Measurements from ENCODE around the gene MFAP5. TPM values are rescaled to one million over a fixed set of nuclear protein-coding genes. Genes with fewer than 3 reads are reported as not detected.
"Not testable (repeated sequence)": the region's sequence is repeated elsewhere in the genome, so short reads cannot be mapped to it uniquely, and the experiment has no call there.

Gene MFAP5
- total RNA-seq, 1 experiment from 2014 or later = not detected

DNA sequence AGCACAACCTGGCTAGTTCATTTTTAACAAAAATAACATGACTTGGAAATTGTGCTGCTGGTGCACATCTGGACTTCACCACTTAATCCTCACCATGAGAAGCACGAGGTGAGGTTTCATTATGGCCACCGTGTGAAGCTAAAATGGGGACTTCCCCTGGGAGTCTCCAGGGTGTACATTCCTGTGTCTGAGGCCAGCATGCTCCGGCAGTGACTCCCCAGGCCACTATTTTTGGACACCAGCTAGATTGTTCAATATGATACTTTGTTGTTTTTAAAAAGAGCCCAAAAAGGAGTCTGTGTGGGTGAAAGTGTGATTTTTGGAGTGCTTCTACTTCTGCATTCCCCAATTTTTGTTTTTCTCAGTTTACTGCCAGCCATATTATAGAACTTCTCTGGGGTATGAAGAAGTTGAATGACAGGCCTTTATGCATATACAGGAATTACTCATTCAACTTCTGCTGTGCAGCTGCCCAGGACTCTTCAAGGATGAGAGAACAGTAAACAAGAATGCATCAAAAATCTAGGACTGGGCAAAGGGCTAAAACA, 33.1 kb downstream of the MFAP5 start:
- no peak for DNase-seq (ENCODE audit: low spot score)

DNA sequence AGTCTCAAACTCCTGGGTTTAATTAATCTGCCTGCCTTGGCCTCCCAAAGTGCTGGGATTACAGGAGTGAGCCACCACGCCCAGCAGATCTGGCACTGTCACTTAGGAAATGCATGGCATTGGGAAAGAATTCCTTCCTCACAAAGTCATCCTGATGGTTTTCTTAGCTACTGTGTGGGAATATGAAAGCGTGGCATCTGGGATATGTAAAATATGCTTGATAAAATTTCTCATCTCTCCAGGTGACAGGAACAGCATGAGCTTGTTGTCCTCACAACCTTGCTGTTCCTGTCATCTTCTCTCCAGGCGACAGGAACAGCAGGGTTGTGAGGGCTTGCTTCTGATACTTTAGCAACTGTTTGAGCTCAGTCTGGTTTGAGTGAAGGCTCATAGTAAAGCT, 33.9 kb downstream of the MFAP5 start:
- DNase-seq (ENCODE audit: low spot score) = no peak

DNA sequence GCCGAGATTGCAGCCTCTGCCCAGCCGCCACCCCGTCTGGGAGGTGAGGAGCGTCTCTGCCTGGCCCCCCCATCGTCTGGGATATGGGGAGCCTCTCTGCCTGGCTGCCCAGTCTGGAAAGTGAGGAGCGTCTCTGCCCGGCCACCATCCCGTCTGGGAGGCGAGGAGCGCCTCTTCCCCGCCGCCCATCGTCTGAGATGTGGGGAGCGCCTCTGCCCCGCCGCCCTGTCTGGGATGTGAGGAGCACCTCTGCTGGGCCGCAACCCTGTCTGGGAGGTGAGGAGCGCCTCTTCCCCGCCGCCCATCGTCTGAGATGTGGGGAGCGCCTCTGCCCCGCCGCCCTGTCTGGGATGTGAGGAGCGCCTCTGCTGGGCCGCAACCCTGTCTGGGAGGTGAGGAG, 37.9 kb downstream of the MFAP5 start:
- not testable (repeated sequence) for DNase-seq (ENCODE audit: low spot score)

DNA sequence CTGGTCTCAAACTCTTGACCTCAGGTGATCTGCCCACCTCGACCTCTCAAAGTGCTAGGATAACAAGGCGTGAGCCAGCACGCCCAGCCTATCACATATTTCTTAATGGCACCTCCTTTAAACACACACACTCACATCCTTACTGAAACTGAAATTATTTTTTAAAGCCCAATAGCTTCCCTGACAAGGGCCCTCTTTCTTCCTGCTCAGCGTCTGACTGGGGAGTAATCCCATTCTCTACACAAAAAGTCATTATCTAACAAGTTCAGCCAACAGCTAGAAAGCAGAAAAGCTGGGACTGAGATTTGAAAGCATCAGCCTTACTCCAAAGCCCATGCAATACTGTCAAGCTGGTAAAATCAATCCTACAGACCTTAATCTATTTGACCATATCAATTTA, 40.0 kb downstream of the MFAP5 start:
- no peak for DNase-seq (ENCODE audit: low spot score)

DNA sequence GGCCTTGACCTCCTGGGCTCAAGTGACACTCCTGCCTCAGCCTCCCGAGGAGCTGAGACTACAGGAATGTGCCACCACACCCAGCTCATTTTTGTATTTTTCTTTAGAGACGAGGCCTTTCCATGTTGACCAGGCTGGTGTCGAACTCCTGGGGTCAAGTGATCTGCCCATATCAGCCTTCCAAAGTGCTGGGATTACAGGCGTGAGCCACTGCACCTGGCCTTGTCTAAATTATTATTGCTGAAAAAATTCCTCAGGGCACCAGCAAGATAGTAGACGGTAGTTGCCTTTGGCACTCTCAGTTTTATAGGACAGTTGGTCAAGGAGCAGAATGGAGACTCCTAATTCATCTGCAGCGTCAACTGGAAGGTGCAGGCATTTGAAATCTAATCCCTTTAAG, 47.4 kb downstream of the MFAP5 start:
- no peak for DNase-seq (ENCODE audit: low spot score)

DNA sequence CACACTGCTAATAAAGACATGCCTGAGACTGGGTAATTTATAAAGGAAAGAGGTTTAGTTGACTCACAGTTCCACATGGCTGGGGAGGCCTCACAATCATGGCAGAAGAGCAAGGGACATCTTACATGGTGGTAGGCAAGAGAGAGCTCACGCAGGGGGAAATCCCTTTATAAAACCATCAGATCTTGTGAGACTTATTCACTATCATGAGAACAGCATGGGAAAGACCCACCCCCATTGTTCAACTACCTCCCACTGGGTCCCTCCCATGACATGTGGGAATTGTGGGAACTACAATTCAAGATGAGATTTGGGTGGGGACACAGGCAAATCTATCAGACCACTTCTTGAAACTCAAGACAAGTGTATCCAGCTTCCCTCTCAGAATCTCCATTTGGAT, 48.7 kb downstream of the MFAP5 start:
- not testable (repeated sequence) for DNase-seq (ENCODE audit: low spot score)

DNA sequence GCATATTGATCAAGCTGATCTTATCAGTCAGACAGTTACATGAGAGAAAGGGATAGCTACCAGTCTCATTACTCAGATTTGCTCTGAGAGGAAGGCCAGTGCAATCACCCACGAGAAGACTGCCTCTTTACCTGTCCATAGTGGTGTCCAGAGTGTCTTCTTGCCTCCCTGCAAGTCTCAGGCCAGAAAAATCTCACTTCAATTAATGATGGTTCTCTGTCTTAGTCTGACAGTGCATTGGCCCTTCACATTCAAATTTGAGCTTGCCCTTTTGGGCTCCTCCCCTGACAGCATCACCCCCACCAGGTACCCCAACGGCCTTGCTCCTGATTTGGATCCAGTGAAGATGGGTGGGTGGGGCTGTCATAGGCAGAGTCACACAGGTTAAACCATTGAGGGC, 50.0 kb downstream of the MFAP5 start, which contains the start of gene AICDA:
TSS of gene AICDA (minus strand) at position 231 of the 400 bp plus-strand sequence. CDS start at position 139, 92 bp downstream.
- no peak for DNase-seq (ENCODE audit: low spot score)

DNA sequence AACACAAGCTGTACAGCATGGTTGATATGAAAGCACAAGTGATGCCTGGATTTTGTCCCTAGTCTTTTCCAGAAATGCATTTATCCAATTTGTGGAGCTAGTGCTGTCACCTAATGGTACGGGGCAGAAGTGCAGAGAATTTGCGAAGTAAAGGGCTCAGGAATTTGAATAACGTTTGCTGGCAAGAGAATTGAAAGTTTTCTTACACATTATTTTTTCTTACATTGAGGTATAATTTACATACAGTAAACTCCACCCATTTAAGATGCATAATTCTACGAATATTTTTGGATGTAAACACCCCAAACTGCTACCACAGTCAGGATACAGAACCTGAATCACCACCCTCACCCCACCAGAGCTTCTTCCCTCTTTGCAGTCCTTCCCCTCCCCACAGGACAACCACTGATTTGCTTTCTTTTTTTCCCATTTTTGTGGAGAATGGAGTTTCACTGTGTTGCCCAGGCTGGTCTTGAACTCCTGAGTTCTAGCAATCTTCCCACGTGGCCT, 53.5 kb downstream of the MFAP5 start:
- DNase-seq (ENCODE audit: low spot score) = peak; percentile 22

DNA sequence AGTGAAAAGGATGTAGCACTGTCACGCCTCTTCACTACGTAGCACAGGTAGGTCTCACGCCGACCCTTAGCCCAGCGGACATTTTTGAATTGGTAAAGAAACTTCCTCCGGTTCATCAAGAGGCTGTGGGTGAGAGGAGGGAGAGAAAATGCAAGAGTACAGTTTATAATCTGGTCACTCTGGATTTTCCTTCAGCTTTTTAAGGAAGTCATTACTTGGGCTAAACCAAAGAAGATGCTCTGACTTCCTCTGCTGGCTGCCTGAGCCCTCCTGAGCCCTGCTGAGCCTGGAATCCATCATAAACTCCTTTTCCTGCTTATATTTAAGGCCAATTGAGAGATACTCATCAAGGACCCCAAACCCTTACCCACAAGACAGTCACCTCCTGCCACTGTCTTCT, 55.7 kb downstream of the MFAP5 start:
- no peak for DNase-seq (ENCODE audit: low spot score)

DNA sequence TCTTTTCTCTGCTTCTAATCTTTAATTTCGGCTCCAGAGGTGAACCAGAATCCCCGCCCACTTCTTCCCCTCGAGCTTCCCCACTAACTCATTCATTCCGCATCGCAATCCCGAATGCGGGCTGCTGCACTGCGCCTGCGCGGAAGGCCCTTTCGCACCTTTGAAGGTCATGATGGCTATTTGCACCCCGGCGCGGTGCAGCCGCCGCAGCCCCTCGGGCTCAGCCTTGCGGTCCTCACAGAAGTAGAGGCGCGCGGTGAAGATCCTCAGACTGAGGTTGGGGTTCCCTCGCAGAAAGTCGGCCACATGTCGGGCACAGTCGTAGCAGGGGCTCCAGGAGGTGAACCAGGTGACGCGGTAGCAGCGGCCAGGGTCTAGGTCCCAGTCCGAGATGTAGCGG, 57.6 kb downstream of the MFAP5 start:
- DNase-seq (ENCODE audit: low spot score) = no peak

DNA sequence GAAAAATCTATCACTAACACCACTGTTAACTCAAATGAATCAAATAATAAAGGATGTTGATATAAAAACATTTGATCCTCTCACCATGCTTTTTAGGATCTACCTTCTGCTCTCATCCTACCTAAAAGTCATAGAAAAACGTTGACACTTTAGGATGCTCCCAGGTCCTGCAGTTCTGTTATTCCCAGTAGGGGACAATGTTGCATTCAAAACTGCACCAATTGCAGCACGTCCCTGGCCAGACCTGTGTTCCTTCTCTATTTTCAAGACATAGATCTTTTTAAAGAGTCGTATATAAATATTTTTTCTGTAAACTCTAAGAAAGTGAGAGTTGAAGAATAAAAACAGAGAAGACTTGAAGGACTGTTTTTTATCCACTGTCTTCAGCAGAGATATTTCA, 58.8 kb downstream of the MFAP5 start:
- no peak for DNase-seq (ENCODE audit: low spot score)

DNA sequence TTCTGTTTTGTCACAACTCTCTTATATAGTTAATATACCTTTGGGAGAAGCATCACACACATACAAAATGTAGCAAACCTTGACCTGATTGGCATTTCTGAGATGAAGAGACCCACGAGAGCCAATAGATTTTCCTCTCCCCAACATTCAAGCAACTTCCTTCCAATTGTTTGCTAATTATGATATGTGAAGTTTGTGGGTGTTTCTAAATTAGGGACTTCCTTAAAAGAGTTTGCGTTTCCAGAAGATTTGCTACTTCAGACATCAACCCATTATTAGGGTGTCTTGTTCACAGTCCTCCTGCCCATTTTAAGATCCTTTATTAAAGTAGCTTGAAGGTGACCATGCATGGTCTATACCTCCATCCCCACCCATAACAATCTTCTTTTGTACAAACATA, 59.3 kb downstream of the MFAP5 start:
- DNase-seq (ENCODE audit: low spot score) = no peak

DNA sequence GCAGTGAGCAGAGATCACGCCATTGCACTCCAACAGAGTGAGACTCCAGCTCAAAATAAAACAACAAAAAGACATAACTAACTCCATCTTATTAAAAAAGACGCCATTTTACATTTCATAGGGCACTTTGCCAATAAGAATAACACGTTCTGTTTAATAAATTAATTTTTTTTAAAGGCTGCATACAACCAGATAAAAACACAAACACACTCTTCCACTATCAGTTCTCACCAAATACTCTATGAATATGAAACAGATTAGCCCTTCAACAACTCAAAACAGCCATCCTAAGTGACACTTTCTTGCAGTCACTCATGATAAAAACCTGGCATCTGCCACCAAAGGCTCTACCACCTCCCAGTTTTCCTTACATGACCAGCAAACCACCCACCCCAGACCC, 66.1 kb downstream of the MFAP5 start:
- DNase-seq (ENCODE audit: low spot score) = no peak

Small RNA genes within 50 kb of the gene (small RNA-seq; reads per million reads assigned to genes)
- gene RF00564 = not detected

Other genes starting within 250 kb of the MFAP5 start
- not detected in 2 replicates for gene CLEC6A, start 206.9 kb downstream of the MFAP5 start, total RNA-seq (2014; rRNA removed; shearing (Covaris generic))
- not detected in 2 replicates for gene CLEC4D, start 149.3 kb downstream of the MFAP5 start, total RNA-seq (2014; rRNA removed; shearing (Covaris generic))
- gene CLEC4E, start 121.9 kb downstream of the MFAP5 start, total RNA-seq (2014; rRNA removed; shearing (Covaris generic)) = not detected in 2 replicates
- gene AICDA, start 50.0 kb downstream of the MFAP5 start, total RNA-seq (2014; rRNA removed; shearing (Covaris generic)) = not detected in 2 replicates
- gene RIMKLB, start 35.2 kb upstream of the MFAP5 start, total RNA-seq (2014; rRNA removed; shearing (Covaris generic)) = not detected in 2 replicates
- gene A2ML1, start 159.8 kb upstream of the MFAP5 start, total RNA-seq (2014; rRNA removed; shearing (Covaris generic)) = not detected in 2 replicates

Measured in HT-29 (cell line).